Measurements from ENCODE around the gene PPP1R1B.

PPP1R1B gene

GRCh38 chr17:39600997-39601597 is 25.7 kb upstream of the PPP1R1B start:
- Histone ChIP-seq H3K4me1 (ENCODE audit: control insufficient read depth, insufficient read depth, low read length) (peaks cover 24% of the 10 kb centered on the region), H3K27ac (ENCODE audit: low read length) (no peak overlapping the region), H3K27me3 (ENCODE audit: control insufficient read depth in 1 of 2, insufficient read depth in 2 of 2, low read length in 2 of 2) (peaks cover 77 to 99% of the 10 kb centered on the region in 2 donors), H3K9ac (ENCODE audit: low read length in 2 of 2) (no peak overlapping the region), H3K4me3 (ENCODE audit: low read length in 2 of 2) (no peak overlapping the region), H3K9me3 (ENCODE audit: control insufficient read depth in 2 of 2, low read length in 2 of 2) (peaks cover 0 to 4% of the 10 kb centered on the region in 2 donors), H3K36me3 (ENCODE audit: control insufficient read depth in 2 of 2, insufficient read depth in 2 of 2, low read length in 2 of 2) (no peaks in the 10 kb centered on the region)

GRCh38 chr17:39601758-39602532 is 24.8 kb upstream of the PPP1R1B start:
- peaks cover 32% of the 10 kb centered on the region for H3K4me1 ChIP-seq (ENCODE audit: control insufficient read depth, insufficient read depth, low read length)
- H3K9me3 ChIP-seq (ENCODE audit: control insufficient read depth in 2 of 2, low read length in 2 of 2), result peaks cover 0 to 4% of the 10 kb centered on the region in 2 donors
- no peak overlapping the region for H3K27ac ChIP-seq (ENCODE audit: low read length)
- H3K9ac ChIP-seq (ENCODE audit: low read length in 2 of 2), result no peak overlapping the region
- H3K36me3 ChIP-seq (ENCODE audit: control insufficient read depth in 2 of 2, insufficient read depth in 2 of 2, low read length in 2 of 2), result no peaks in the 10 kb centered on the region
- no peak overlapping the region for H3K4me3 ChIP-seq (ENCODE audit: low read length in 2 of 2)
- peaks cover 73 to 99% of the 10 kb centered on the region in 2 donors for H3K27me3 ChIP-seq (ENCODE audit: control insufficient read depth in 1 of 2, insufficient read depth in 2 of 2, low read length in 2 of 2)

- peaks cover 72 to 99% of the 10 kb centered on the region in 2 donors for H3K27me3 ChIP-seq (ENCODE audit: control insufficient read depth in 1 of 2, insufficient read depth in 2 of 2, low read length in 2 of 2)
- no peaks in the 10 kb centered on the region for H3K36me3 ChIP-seq (ENCODE audit: control insufficient read depth in 2 of 2, insufficient read depth in 2 of 2, low read length in 2 of 2)
- H3K4me1 ChIP-seq (ENCODE audit: control insufficient read depth, insufficient read depth, low read length), result peaks cover 33% of the 10 kb centered on the region
- no peak overlapping the region for H3K4me3 ChIP-seq (ENCODE audit: low read length in 2 of 2)
- peaks cover 0 to 4% of the 10 kb centered on the region in 2 donors for H3K9me3 ChIP-seq (ENCODE audit: control insufficient read depth in 2 of 2, low read length in 2 of 2)
- H3K9ac ChIP-seq (ENCODE audit: low read length in 2 of 2), result no peak overlapping the region
- H3K27ac ChIP-seq (ENCODE audit: low read length), result no peak overlapping the region
Measured at GRCh38 chr17:39602533-39603303, 24.0 kb upstream of the PPP1R1B start.

- Histone ChIP-seq H3K36me3 (ENCODE audit: control insufficient read depth in 2 of 2, insufficient read depth in 2 of 2, low read length in 2 of 2) (no peaks in the 10 kb centered on the region), H3K4me1 (ENCODE audit: control insufficient read depth, insufficient read depth, low read length) (peaks cover 30% of the 10 kb centered on the region), H3K9ac (ENCODE audit: low read length in 2 of 2) (no peak overlapping the region), H3K27me3 (ENCODE audit: control insufficient read depth in 1 of 2, insufficient read depth in 2 of 2, low read length in 2 of 2) (peaks cover 70 to 97% of the 10 kb centered on the region in 2 donors), H3K27ac (ENCODE audit: low read length) (no peak overlapping the region), H3K4me3 (ENCODE audit: low read length in 2 of 2) (no peak overlapping the region), H3K9me3 (ENCODE audit: control insufficient read depth in 2 of 2, low read length in 2 of 2) (peaks cover 0 to 4% of the 10 kb centered on the region in 2 donors)
Measured at GRCh38 chr17:39603304-39604016, 23.3 kb upstream of the PPP1R1B start.

- no peak overlapping the region for H3K9ac ChIP-seq (ENCODE audit: low read length in 2 of 2)
- peaks cover 69 to 93% of the 10 kb centered on the region in 2 donors for H3K27me3 ChIP-seq (ENCODE audit: control insufficient read depth in 1 of 2, insufficient read depth in 2 of 2, low read length in 2 of 2)
Measured at GRCh38 chr17:39604911-39605491, 21.8 kb upstream of the PPP1R1B start.

GRCh38 chr17:39605492-39606433 is 21.0 kb upstream of the PPP1R1B start:
- Histone ChIP-seq H3K4me1 (ENCODE audit: control insufficient read depth, insufficient read depth, low read length) (peaks cover 24% of the 10 kb centered on the region), H3K9ac (ENCODE audit: low read length in 2 of 2) (no peak overlapping the region), H3K4me3 (ENCODE audit: low read length in 2 of 2) (peak overlapping the region in 1 of 2 donors; percentile 54), H3K9me3 (ENCODE audit: control insufficient read depth in 2 of 2, low read length in 2 of 2) (no peaks in the 10 kb centered on the region), H3K27me3 (ENCODE audit: control insufficient read depth in 1 of 2, insufficient read depth in 2 of 2, low read length in 2 of 2) (peaks cover 62 to 86% of the 10 kb centered on the region in 2 donors), H3K27ac (ENCODE audit: low read length) (no peak overlapping the region), H3K36me3 (ENCODE audit: control insufficient read depth in 2 of 2, insufficient read depth in 2 of 2, low read length in 2 of 2) (no peaks in the 10 kb centered on the region)

More at GRCh38 chr17:39604911-39605491, 21.8 kb upstream of the PPP1R1B start:
- Histone ChIP-seq H3K27ac (ENCODE audit: low read length) (no peak overlapping the region), H3K4me1 (ENCODE audit: control insufficient read depth, insufficient read depth, low read length) (peaks cover 24% of the 10 kb centered on the region), H3K36me3 (ENCODE audit: control insufficient read depth in 2 of 2, insufficient read depth in 2 of 2, low read length in 2 of 2) (no peaks in the 10 kb centered on the region), H3K9me3 (ENCODE audit: control insufficient read depth in 2 of 2, low read length in 2 of 2) (no peaks in the 10 kb centered on the region), H3K4me3 (ENCODE audit: low read length in 2 of 2) (no peak overlapping the region)

GRCh38 chr17:39606434-39607056 is 20.2 kb upstream of the PPP1R1B start:
- peaks cover 24% of the 10 kb centered on the region for H3K4me1 ChIP-seq (ENCODE audit: control insufficient read depth, insufficient read depth, low read length)
- H3K36me3 ChIP-seq (ENCODE audit: control insufficient read depth in 2 of 2, insufficient read depth in 2 of 2, low read length in 2 of 2), result no peaks in the 10 kb centered on the region
- peak overlapping the region in 1 of 2 donors; percentile 54 for H3K4me3 ChIP-seq (ENCODE audit: low read length in 2 of 2)
- no peak overlapping the region for H3K27ac ChIP-seq (ENCODE audit: low read length)
- no peaks in the 10 kb centered on the region for H3K9me3 ChIP-seq (ENCODE audit: control insufficient read depth in 2 of 2, low read length in 2 of 2)
- no peak overlapping the region for H3K9ac ChIP-seq (ENCODE audit: low read length in 2 of 2)
- H3K27me3 ChIP-seq (ENCODE audit: control insufficient read depth in 1 of 2, insufficient read depth in 2 of 2, low read length in 2 of 2), result peaks cover 56 to 78% of the 10 kb centered on the region in 2 donors

GRCh38 chr17:39607057-39607850 is 19.5 kb upstream of the PPP1R1B start:
- no peak overlapping the region for H3K4me3 ChIP-seq (ENCODE audit: low read length in 2 of 2)

GRCh38 chr17:39607851-39608130 is 19.0 kb upstream of the PPP1R1B start, which contains the start of gene NEUROD2:
Gene NEUROD2, minus strand, starts transcription at chr17:39607920. Its CDS starts 1,321 bp downstream, at chr17:39606599.
- no peaks in the 10 kb centered on the region for H3K36me3 ChIP-seq (ENCODE audit: control insufficient read depth in 2 of 2, insufficient read depth in 2 of 2, low read length in 2 of 2)
- H3K9ac ChIP-seq (ENCODE audit: low read length in 2 of 2), result no peak within 1 kb of the TSS
- H3K9me3 ChIP-seq (ENCODE audit: control insufficient read depth in 2 of 2, low read length in 2 of 2), result no peaks in the 10 kb centered on the region
- H3K27me3 ChIP-seq (ENCODE audit: control insufficient read depth in 1 of 2, insufficient read depth in 2 of 2, low read length in 2 of 2), result peaks cover 45 to 71% of the 10 kb centered on the region in 2 donors
- no peak within 1 kb of the TSS for H3K27ac ChIP-seq (ENCODE audit: low read length)
- peaks cover 24% of the 10 kb centered on the region for H3K4me1 ChIP-seq (ENCODE audit: control insufficient read depth, insufficient read depth, low read length)
- peak within 1 kb of the TSS in 1 of 2 donors; percentile 3 for H3K4me3 ChIP-seq (ENCODE audit: low read length in 2 of 2)

More at GRCh38 chr17:39607057-39607850, 19.5 kb upstream of the PPP1R1B start:
- peaks cover 49 to 71% of the 10 kb centered on the region in 2 donors for H3K27me3 ChIP-seq (ENCODE audit: control insufficient read depth in 1 of 2, insufficient read depth in 2 of 2, low read length in 2 of 2)
- H3K27ac ChIP-seq (ENCODE audit: low read length), result no peak overlapping the region
- no peaks in the 10 kb centered on the region for H3K36me3 ChIP-seq (ENCODE audit: control insufficient read depth in 2 of 2, insufficient read depth in 2 of 2, low read length in 2 of 2)
- no peaks in the 10 kb centered on the region for H3K9me3 ChIP-seq (ENCODE audit: control insufficient read depth in 2 of 2, low read length in 2 of 2)
- H3K4me1 ChIP-seq (ENCODE audit: control insufficient read depth, insufficient read depth, low read length), result peaks cover 24% of the 10 kb centered on the region
- no peak overlapping the region for H3K9ac ChIP-seq (ENCODE audit: low read length in 2 of 2)
